SK-N-MC (cell line): ENCODE data around the gene CELA2A.

Experiments used
- DNase-seq: peaks from one replicate; pipeline ENCODE4 v3.0.0-alpha.2; 2011; ENCODE audit warnings: low read depth, low spot score
- H3K27ac ChIP-seq: fragments of 200-600 bp; sonication (generic); 2 replicates; pipeline ENCODE4 v1.5.1; 2016; ENCODE audit warnings: mixed run types
- H3K36me3 ChIP-seq: fragments of 200-600 bp; sonication (generic); 2 replicates; pipeline ENCODE4 v1.6.1; 2017; ENCODE audit warnings: antibody characterized with exemption, low read length, mixed read lengths; ENCODE audit not compliant: insufficient read depth
- H3K4me3 ChIP-seq: fragments of 200-600 bp; sonication (generic); 2 replicates; pipeline ENCODE4 v1.5.1; 2016
- H3K9ac ChIP-seq: fragments of 200-600 bp; sonication (generic); 2 replicates; pipeline ENCODE4 v1.8.0; 2017; ENCODE audit warnings: mixed run types, mixed read lengths; ENCODE audit not compliant: insufficient read length
- H3K9me3 ChIP-seq: fragments of 200-600 bp; sonication (generic); 2 replicates; pipeline ENCODE4 v1.6.1; 2017; ENCODE audit warnings: low read depth, mild to moderate bottlenecking, antibody characterized with exemption, low read length, moderate library complexity, mixed read lengths
- EZH2 ChIP-seq: fragments of 200-600 bp; sonication (generic); IDR thresholded peaks from one replicate; pipeline ENCODE4 v1.6.1; 2017; ENCODE audit warnings: antibody characterized with exemption
- FOXP2 ChIP-seq: optimal IDR thresholded peaks from 2 replicates; pipeline ENCODE3; 2011; ENCODE audit warnings: mild to moderate bottlenecking, moderate library complexity; ENCODE audit not compliant: insufficient read depth; ENCODE audit errors: extremely low read length, control extremely low read depth
- POLR2AphosphoS5 ChIP-seq: IDR thresholded peaks from 2 replicates; pipeline ENCODE4 v1.6.1; 2012; ENCODE audit warnings: mild to moderate bottlenecking, low read depth, low read length, borderline replicate concordance

Gene CELA2A

GRCh38 chr1:15456313-15456954 lies at the start of gene CELA2A:
Gene CELA2A (plus strand): TSS chr1:15456732. CDS start chr1:15456754, 22 bp downstream.
- H3K27ac ChIP-seq, result no peak within 1 kb of the TSS
- DNase-seq, result no peak
- H3K9ac ChIP-seq, result no peak within 1 kb of the TSS
- no peak within 1 kb of the TSS for H3K4me3 ChIP-seq
- no peak for TF ChIP-seq POLR2AphosphoS5
- TF ChIP-seq FOXP2, result no peak
- TF ChIP-seq EZH2, result no peak
- H3K9me3 ChIP-seq, result no peaks in the 10 kb centered on the region
- H3K36me3 ChIP-seq, result no peaks in the 10 kb centered on the region

DNA sequence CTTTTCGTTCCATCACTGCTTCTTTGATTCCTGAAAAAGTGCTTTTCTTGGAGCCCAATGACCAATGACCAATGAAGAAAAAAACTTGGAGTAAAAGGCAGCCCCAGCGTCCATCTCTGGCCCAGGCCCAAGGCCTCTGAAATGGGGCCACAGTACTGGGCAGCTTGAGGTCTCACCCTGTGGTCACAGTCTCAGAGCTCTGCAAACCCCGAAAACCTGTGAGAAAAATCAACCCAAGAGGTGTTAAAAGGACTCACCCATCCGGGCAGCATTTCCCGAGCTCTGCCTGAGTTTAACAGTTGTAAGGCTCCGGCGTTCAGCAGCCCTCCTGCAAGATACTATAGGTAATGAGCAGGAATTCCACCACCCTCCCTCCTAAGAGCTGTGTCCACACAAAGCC lies 49.0 kb upstream of the CELA2A start:
- Histone ChIP-seq H3K36me3 (no peaks in the 10 kb centered on the region), H3K9ac (no peak overlapping the region), H3K9me3 (no peaks in the 10 kb centered on the region), H3K27ac (no peak overlapping the region), H3K4me3 (no peak overlapping the region)
- TF ChIP-seq FOXP2 (no peak), POLR2AphosphoS5 (no peak), EZH2 (no peak)
- DNase-seq, result no peak

- Histone ChIP-seq H3K36me3 (no peaks in the 10 kb centered on the region), H3K9ac (no peak overlapping the region), H3K4me3 (peak overlapping the region; percentile 89), H3K27ac (no peak overlapping the region), H3K9me3 (no peaks in the 10 kb centered on the region)
- TF ChIP-seq POLR2AphosphoS5 (no peak), EZH2 (no peak), FOXP2 (no peak)
- no peak for DNase-seq
Observed at GRCh38 chr1:15408890-15409387, 47.6 kb upstream of the CELA2A start.

GRCh38 chr1:15409388-15410222 lies 46.9 kb upstream of the CELA2A start, which contains the start of gene EFHD2:
Gene EFHD2 (plus strand): TSS chr1:15409888. CDS start chr1:15409972, 84 bp downstream.
- peak; percentile 48; the same call in 1 of the 2 replicates for TF ChIP-seq POLR2AphosphoS5
- peak; percentile 54 for TF ChIP-seq FOXP2
- no peak for TF ChIP-seq EZH2
- Histone ChIP-seq H3K4me3 (peak within 1 kb of the TSS; percentile 89), H3K36me3 (no peaks in the 10 kb centered on the region), H3K9me3 (no peaks in the 10 kb centered on the region), H3K27ac (no peak within 1 kb of the TSS), H3K9ac (peak within 1 kb of the TSS; percentile 80)
- no peak for DNase-seq

DNA sequence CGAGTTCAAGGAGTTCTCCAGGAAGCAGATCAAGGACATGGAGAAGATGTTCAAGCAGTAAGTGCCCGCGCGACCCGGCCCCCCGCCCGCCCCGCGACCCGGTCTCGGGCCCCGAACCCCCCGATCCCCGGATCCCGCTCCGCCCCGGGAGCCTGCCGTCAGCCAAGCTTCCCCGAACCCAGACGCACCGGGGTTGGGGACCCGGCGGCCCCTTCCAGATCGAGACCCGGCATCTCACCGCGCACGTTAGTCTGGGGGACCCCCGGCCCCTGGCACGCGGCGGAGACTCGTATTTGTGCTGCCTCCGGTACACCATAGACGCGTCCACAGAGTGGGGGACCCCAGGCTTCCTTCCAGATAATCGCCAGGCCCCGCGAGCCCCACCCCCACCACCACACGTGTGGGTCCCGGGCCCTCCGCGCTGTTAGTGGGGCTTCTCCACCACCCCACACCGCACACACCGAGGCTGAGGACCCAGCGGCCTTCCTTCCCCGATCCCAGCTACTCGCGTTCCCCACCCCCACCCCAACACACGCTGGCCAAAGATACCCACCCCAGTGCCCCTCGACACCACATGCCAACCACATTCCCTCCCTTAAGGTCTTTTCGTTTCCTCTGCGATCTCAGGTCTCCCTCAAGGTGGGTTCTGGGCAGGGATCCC lies 46.2 kb upstream of the CELA2A start:
- Histone ChIP-seq H3K9me3 (no peaks in the 10 kb centered on the region), H3K36me3 (no peaks in the 10 kb centered on the region), H3K27ac (no peak overlapping the region), H3K4me3 (peak overlapping the region; percentile 89), H3K9ac (peak overlapping the region; percentile 80)
- TF ChIP-seq POLR2AphosphoS5, result no peak
- TF ChIP-seq FOXP2, result no peak
- no peak for TF ChIP-seq EZH2
- no peak for DNase-seq

- H3K4me3 ChIP-seq, result peak overlapping the region; percentile 89
- no peak overlapping the region for H3K27ac ChIP-seq
- DNase-seq, result no peak
- TF ChIP-seq FOXP2, result no peak
- TF ChIP-seq POLR2AphosphoS5, result no peak
- no peaks in the 10 kb centered on the region for H3K9me3 ChIP-seq
- no peaks in the 10 kb centered on the region for H3K36me3 ChIP-seq
- peak overlapping the region; percentile 80 for H3K9ac ChIP-seq
Observed at GRCh38 chr1:15410884-15411245, 45.7 kb upstream of the CELA2A start.

- TF ChIP-seq FOXP2, result no peak
- Histone ChIP-seq H3K4me3 (no peak overlapping the region), H3K9ac (peak overlapping the region; percentile 15), H3K27ac (no peak overlapping the region), H3K9me3 (no peaks in the 10 kb centered on the region), H3K36me3 (no peaks in the 10 kb centered on the region)
- no peak for DNase-seq
Observed at GRCh38 chr1:15411593-15412137, 44.9 kb upstream of the CELA2A start.
